GM21723 (cell line): ENCODE results near the gene MAN1B1.

Experiments used
- ATAC-seq: cut with Tn5 transposase; IDR thresholded peaks from one replicate; pipeline ENCODE4 v1.9.1; 2021; ENCODE audit warnings: mild to moderate bottlenecking, moderate library complexity; ENCODE audit not compliant: unreplicated experiment

Gene MAN1B1

DNA sequence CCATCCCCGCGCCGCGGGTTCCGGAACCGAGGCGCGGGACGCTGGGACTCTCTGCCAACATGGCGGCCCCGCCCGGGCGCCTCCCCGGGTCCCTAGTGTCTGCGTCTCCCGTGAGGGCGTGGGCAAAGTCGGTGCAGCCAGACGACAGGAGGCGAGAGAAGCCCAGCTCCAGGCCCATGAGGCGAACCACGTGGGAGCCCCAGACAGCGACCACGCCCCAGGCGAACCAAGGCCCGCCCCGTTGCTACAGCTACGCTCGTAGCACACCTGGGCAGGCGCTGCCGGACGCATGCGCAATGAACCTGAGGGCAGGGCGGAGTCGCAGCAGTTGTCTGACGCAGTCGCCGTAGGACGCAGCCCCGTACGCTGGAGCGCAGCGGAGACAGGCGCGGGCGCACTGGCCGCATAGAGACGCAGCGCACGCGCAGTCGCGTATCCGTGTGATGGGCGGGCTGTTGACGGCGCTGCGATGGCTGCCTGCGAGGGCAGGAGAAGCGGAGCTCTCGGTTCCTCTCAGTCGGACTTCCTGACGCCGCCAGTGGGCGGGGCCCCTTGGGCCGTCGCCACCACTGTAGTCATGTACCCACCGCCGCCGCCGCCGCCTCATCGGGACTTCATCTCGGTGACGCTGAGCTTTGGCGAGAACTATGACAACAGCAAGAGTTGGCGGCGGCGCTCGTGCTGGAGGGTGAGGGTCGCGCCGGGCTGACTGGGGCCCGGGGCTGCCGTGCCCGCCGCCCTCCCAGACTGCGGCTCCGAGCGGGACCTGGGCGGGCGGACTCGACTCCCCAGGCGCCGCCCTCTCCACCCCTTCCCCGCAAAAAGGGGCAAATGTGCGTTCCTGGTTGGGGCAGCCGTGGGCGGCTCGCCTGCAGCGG lies at the start of gene MAN1B1:
Gene MAN1B1, plus strand, starts transcription at position 455 of the 878 bp plus-strand sequence. Its CDS starts 15 bp downstream, at position 470.
- ATAC-seq, result peak; percentile 79

DNA sequence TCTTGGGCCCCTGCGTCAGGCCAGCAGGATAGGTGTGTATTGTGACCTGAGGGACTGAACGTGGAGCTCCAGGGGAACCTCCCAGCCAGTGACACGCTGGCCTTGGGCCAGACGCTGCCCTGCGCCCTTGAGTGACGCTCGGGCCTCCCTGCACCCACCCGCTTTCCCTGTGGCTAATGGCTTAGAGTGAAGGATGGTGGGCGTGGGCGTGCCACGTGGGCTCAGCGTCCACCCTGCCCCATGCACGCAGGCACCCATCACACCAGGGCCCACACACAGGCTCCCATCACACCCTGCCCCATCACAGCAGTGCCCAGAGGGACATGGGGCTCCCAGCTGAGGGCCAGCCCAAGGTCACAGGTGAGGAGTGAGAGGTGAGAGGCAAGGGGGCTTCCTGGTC lies 49.8 kb upstream of the MAN1B1 start:
- ATAC-seq, result no peak

DNA sequence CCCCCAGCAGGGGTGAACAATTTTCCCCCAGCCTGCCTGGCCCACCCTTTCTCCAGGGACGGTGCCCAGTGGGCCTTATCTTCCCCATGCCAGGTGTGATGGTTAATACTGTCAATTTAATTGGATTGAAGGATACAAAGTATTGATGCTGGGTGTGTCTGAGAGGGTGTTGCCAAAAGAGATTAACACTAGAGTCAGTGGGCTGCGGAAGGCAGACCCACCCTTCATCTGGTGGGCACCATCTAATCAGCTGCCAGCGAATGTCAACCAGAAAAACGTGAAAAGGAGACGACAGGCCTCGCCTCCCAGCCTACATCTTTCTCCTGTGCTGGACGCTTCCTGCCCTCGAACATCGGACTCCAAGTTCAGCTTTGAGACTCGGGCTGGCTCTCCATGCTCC lies 49.3 kb upstream of the MAN1B1 start:
- ATAC-seq, result no peak

DNA sequence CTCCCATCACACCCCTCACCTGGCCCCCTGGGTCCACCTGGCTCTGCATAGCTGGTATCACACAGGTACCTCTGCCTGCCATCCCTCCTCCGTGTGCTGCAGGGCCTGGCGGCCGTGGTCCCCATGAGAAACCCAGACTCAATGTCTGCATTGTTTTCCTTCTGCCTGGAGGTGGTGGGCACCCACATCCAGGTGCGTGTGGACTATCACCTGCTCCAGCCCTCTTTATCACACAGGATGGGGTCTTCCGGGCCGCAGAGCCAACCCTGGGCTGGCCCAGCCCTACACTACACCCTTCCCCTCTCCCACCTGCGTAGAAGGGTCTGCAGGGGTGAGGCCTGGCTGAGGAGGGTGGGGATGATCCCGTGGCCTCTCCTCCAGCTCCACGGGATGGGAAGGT lies 47.9 kb upstream of the MAN1B1 start:
- ATAC-seq, result no peak

DNA sequence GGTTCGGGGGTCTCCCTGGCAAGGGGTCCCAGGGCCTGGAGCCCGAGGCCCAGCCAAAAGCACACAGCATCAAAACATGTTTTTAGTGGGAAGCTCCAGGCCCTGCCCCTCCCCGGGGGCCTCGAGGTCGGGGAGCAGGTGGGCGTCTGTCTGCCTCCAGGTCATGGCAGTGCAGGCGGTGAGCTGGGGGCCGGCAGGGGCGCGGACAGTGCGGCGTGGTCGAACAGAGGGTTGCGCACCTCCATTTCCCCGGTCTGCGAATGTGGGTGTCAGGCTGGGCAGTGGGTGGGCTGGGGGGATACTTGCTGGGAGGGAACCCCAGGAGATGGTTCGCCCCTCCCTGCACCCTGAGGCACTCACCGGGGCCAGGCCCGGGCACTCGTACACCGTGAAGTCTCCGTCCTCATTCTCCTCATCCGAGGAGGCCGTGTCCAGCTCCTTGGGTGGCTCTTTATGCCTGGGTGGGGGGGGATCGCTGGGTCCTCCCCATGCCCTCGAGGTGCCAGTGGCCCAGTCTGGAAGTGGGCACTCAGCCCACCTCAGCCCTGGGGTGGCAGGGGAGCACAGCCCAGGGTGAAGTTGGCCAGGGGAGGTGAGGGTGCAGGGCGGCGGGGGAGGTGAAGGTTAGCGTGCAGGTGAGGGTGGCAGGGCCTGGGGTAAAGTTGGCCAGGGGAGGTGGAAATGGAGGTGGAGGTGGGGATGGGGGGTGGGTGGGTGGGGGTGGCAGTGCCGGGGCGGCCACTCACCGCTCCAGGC lies 47.0 kb upstream of the MAN1B1 start:
- ATAC-seq, result no peak

DNA sequence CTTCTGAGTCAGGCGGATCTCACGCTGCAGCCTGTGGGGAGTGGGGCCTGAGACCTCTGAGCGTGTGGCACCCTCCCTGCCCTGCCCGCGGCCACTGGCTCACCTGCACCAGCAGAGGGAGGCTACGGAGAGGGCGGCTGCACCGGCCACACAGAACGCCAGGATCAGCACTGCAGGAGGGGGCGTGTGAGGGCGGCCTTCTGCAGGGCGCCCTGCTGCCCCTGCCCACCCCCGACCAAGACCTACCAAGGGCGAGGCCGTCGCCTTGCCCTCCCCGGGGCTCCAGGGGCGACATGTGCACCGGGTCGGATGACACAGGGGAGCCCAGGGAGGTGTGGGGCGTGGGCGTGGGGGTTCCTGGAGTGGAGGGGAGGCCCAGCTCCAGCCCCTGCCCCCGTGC lies 46.2 kb upstream of the MAN1B1 start:
- no peak for ATAC-seq

DNA sequence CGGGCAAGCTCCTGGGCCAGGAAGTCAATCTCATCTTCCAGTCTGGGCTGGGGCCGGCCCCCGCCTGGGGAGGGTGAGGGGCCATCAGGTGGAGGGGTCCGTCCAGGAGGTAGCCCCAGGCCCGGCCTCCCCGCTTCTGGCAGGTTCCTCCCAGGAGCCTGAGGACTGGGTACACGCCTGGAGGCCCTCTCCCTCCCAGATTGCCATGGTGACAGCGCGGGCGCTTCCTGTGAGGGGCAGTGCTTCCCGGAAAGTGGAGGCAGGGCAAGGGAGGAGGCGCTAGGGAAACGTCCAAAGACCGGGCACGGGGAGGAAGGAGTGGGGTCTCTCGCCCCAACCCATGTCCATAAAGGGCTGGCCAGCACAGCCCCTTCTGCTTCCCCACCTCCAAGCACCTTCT lies 45.7 kb upstream of the MAN1B1 start:
- no peak for ATAC-seq

DNA sequence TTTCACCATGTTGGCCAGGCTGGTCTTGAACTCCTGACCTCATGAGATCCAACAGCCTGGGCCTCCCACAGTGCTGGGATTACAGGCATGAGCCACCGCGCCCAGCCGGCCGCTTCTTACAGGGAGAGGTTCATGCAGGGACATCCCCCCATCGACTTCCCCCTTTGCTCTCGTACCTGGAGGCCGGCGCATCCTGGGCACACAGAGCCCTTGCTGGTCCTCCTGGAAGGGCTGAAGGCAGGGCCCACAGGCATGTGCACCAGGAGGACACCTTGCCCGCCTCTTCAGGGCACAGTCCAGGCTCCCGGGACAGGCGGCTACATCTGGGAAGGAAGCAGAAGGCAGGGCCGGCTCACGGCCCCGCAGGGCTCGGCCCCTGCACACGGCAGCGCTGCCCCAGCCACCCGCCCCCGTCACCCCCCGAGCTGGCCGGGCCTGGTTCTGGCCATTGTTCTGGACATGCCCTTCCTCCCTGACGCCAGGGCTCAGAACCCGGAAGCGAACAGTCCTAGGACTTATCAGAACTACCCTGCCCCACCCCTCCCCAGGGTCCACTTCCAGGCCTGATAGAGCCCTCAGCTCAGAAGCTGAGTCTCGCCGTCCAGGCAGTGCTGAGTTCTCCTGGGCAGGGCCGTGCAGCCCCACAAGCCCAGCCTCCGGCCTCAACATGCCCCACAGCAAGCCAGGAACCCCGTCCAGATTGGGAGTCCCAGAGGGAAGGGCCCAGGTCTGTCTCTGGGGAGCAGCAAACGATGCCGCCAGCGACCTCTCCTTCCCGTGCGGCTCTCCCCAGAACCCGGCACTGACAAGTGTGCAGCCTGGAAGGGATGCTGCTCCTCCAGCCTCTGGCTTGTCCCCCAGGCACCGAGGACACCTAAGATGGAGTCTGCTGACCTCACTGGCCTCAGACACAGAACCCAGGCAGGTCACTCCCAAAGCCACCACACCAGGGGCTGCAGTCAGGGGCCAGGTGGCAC lies 43.7 kb upstream of the MAN1B1 start:
- ATAC-seq, result no peak

DNA sequence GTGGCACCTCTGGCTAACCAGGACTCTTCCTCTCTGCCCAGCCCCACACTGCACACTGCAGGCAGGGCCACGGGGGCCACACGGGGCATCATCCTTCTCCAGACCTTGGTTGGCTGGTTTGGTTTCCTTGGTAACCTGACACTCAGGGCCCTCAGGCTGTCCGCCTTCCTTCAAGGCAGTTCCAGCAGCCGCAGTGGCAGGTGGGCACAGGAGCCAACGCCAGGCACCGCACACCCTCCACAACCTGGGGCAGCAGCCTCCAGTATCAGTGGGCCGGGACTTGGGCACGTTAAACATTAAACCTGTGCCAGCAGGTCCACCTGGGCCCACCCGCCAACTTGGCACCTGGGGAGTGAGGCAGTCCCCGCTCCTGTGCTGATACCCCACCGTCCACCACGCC lies 42.7 kb upstream of the MAN1B1 start:
- ATAC-seq, result no peak

DNA sequence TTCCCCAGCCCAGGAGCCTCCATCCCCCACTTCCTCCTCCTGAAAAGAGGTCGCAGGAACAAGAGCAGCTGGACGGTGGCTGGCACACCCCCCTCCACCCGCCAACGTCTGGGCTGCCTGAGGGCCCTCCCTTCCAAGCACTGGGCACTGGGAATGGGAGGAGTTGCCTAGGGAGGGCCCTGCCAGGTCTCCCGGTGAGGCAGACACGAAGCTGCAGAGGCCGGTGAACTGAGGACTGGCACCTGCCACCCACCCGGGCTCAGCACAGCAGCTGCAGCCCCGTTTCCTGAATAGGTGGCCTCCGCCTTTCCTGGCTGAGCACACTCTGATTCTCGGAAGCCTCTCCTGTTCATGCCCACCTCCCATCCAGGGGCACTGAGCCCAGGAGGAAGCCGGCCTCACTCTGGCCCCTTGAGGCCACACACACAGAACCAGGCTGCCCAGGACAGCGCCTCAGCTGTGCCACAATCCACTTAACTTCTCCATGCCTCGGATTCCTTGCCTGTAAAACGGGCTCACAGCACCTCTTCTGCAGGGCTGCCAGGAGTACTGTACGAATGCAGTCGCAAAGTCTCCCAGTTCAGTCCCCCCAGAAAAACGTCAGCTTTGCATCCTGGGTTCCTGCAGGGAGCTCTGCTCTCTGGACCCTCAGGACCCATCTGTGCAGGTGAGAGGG lies 42.1 kb upstream of the MAN1B1 start:
- ATAC-seq, result no peak

DNA sequence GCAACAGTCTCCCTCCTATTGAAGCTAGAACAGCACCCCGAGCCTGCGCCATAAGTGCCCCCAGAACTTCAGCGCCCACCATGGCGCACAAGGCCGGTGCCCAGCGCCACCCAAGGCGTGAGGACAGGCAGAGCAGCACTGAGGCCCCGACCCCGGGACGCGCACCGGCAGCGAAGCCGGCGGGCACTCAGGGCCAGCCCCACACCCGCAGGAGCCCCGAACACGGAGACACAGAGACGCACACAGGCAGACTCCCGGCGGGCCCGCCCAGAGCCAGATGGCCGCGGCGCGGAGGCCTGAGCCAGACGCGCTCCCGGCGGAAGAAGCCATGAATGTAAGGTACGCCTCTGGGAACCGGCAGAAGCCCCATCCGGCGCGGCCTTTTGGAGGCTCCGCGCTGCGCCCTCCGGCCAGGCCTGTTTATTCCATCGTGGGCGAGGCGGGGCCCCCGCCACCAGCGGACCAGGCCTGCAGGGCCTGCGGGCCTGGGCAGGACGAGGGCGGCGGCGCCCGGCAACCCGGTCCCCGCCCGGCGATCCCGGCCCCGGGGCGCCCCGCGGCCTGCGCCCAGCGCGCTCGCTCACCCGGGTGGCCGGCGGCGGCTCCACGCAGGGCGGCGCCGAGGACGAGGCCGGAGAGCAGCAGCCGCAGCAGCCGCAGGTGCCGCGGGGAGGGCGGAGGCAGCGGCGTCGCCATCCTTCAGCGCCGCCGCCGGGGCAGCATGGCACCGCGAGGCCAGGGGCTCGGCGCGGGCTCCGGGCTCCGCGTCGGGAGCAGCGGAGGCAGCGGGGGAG lies 41.3 kb upstream of the MAN1B1 start:
- no peak for ATAC-seq

DNA sequence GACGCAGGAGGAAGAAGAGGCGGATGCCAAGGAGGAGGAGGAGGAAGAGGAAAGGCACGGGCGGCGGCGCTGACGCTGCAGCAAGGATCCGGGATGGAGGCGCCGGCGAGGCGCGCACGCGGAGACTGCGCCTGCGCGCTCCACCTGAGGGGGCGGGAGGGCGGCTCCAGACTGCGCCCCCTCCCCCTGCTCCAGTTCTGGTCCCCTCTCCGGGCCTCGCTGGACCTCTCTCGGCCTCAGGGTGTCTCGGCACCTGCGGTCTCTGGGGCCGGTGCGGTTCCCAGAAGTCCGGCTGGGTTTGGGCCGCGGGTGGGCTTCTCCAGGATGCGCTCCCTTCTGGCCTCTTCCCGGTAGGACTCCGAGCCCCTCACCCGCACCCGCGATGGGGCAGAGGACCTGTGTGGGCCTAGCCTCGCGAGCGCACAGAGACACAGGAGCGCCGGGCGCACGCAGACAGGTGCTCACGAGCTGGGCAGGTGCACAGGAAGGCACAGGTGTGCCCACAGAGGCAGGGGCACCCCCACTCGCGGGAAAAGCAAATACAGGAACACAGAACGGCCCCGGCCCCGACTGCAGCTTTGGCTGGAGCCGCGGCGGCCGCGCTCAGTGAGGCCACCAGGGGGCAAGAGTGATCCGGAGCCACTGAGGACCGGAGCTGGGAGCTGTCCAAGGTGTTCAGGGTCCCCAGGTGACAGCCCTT lies 40.5 kb upstream of the MAN1B1 start, which contains the start of gene NPDC1:
Gene NPDC1, minus strand, starts transcription at position 90 of the 700 bp plus-strand sequence. CDS start 188 bp downstream, outside the sequence.
- ATAC-seq, result no peak

DNA sequence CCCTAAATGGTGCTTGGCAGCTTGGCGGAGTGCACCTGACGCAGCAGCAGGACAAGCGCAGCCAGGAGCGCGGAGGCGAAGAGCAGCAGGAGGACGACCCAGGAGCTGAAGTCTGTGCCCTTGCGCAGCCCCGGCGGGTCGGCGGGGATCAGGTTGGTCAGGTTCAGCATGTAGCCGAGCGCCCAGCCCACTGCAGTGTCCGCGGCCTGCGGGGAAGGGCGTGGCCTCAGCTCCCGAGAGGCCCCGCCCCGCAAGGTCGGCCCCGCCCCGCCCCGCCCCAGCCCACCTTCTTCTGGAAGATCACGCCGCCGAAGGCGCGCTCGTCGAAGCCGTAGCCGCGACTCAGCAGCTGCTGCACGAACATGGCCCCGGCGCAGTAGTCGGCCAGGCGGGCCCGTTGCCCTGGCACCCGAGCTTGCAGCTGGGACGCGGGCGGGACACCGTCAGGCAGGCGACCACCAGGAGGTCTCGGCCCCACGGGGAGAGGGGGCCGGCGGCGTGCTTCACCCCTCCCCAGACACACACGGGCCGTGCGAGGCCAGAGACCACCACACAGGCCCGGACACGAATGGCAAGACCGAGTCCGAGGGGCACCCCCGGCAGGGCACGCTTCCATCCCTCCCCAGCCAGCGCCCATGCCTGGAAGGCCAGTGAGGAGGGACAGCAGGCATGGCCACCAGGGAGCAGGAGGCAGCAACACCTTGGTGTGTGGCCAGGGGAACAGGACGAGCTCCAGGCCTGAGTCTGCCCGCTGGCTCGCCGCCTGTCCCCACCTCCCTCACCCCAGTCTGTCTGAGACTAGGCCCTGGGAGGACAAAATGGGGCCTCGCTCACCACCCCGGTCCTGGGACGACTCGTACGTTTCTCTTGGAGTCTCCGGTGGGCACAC lies 37.9 kb upstream of the MAN1B1 start:
- ATAC-seq, result no peak

DNA sequence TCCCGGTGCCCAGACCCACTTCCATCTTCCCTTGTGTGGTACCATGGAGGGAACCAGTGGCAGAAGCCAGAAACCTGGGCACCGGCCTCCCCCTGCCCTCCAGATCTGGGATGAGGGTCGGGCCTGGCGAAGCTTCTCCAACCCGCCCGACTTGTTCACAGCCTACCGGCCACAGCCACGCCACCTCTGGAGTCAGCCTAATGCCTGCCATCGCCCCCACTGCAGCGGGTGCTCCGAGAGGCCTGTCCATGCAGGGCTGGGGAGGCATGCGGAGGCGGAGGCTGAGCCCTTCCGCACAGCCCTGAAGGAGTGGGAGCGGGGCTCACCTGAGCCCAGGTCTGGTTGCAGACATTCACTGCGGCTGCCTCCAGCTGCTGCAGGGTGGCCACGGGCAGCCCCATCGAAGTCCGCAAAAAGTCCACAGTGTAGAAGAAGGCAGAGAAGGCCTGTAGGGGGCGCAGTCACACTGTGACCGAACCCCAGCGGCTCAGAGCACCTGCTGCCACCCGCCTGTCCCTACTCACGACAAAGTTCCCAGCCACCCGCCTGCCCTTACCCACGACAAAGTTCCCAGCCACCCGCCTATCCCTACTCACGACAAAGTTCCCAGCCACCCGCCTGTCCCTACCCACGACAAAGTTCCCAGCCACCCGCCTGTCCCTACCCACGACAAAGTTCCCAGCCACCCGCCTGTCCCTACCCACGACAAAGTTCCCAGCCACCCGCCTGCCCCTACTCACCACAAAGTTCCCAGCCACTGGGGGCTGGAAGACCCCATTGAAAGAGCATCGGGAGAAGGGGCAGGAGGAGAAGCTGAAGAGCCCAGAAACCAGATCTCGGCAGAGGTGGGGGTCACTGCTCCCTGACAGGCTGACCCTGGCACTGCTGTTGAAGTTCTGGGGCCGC lies 37.0 kb upstream of the MAN1B1 start:
- no peak for ATAC-seq

DNA sequence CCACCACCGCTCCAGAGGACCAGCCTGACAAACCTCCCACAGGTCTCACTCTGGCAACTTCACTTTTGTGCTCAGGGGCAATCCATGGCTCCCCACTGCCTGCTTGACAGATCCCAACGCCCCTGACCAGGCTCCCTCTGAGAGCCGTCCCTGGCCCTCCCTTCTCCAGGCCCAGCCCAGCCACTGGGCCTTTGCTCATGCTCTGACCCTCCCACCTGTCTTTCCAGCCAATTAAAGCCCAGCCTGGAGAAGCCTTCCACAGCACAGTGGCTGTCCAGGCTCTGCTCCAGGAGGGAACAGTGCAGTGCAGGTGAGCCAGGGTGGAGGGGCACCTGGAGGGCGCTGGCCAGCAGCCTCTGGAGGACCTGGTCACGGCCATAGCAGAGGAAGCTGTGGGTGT lies 36.2 kb upstream of the MAN1B1 start:
- no peak for ATAC-seq

DNA sequence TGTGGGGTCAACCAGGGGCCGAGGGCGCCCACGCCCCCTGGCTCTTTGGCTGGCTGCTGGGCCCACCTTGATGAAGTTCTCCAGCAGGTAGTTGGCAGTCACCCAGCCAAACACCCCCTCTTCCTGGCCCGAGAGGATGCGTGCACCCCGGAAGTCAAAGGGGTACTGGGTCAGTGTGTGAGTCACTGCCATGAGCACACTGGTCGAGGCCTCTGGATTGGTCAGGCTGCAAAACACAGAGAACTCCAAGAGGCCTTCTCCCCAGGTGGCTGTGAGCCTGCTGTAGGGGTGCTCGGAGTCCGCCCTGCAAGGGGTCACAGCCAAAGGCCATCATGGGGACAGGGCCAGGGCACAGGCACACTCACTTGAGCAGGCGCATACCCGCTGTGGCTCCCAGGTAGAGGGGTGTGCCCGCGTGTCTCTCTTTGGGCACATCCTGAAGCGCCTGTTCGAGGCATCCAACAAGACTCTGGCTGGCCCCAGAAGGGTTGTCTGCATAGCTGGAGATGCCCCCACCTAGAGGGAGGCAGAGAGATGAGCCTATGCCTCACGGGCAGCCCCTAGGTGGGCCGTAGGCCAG lies 35.5 kb upstream of the MAN1B1 start:
- ATAC-seq, result no peak

DNA sequence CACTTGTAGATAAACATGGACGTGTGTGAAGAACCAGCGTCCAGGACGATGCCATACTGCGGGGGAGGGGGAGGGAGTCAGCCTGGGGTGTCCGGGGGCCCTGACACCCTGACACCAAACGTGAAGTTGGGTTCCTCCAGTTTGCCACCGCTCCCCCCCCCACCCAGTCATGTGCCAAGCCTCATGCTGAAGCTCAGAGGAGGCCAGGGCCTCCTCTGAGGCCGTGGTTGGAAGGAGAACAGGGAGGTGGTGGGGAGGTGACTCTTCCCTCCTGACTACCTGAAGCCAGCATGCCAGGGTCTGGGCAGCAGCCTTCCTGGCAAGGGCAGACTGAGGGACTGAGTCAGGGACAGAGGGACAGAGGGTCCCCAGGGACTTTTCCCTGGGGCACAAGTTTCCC lies 34.5 kb upstream of the MAN1B1 start:
- no peak for ATAC-seq
